ENCODE results near the gene C3orf80.
"Not testable (repeated sequence)": the region's sequence is repeated elsewhere in the genome, so short reads cannot be mapped to it uniquely, and the experiment has no call there.

GRCh38 chr3:160204396-160205011, 20.7 kb upstream of the C3orf80 start:
- not testable (repeated sequence) for TF ChIP-seq EZH2 (IDR thresholded peaks at IDR 0.05; ENCODE audit: low read length, unreplicated experiment)
- TF ChIP-seq, protein P1, sequence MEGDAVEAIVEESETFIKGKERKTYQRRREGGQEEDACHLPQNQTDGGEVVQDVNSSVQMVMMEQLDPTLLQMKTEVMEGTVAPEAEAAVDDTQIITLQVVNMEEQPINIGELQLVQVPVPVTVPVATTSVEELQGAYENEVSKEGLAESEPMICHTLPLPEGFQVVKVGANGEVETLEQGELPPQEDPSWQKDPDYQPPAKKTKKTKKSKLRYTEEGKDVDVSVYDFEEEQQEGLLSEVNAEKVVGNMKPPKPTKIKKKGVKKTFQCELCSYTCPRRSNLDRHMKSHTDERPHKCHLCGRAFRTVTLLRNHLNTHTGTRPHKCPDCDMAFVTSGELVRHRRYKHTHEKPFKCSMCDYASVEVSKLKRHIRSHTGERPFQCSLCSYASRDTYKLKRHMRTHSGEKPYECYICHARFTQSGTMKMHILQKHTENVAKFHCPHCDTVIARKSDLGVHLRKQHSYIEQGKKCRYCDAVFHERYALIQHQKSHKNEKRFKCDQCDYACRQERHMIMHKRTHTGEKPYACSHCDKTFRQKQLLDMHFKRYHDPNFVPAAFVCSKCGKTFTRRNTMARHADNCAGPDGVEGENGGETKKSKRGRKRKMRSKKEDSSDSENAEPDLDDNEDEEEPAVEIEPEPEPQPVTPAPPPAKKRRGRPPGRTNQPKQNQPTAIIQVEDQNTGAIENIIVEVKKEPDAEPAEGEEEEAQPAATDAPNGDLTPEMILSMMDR (conservative IDR thresholded peaks at IDR 0.05; ENCODE audit: low read depth, low read length), result not testable (repeated sequence)
